Measurements from ENCODE around the gene CDH8.

Gene CDH8

DNA sequence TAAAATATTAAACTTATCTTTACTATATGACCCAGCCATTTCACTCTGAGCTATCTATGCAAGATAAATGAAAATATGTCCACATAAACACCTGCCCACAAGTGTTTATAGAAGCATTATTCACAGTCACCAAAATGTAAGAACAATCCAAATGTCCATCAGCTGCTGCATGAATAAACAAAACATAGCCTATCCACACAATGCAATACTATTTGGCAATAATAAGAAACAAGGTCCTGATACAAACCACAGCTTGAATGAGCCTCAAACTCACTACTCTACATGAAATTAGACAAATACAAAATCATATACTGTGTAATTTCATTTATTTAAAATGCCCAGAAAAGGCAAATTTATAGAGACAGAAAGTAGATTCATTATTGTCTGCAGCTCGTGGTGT is 355.1 kb downstream of the CDH8 start:
- Histone ChIP-seq H3K9ac (ENCODE audit: low read length in 5 of 5) (no peak overlapping the region), H3K9me3 (ENCODE audit: control insufficient read depth in 5 of 5, low read length in 5 of 5) (no peaks in the 10 kb centered on the region), H3K4me3 (ENCODE audit: low read depth in 1 of 5, low read length in 5 of 5) (no peak overlapping the region), H3K36me3 (ENCODE audit: control insufficient read depth in 5 of 5, insufficient read depth in 5 of 5, low read length in 5 of 5) (no peaks in the 10 kb centered on the region), H3K4me1 (ENCODE audit: control insufficient read depth in 5 of 5, insufficient read depth in 5 of 5, low read length in 5 of 5) (no peaks in the 10 kb centered on the region), H3K27me3 (ENCODE audit: control insufficient read depth in 5 of 5, insufficient read depth in 4 of 5, low read length in 5 of 5) (no peaks in the 10 kb centered on the region), H3K27ac (ENCODE audit: low read depth, low read length) (no peak overlapping the region)

DNA sequence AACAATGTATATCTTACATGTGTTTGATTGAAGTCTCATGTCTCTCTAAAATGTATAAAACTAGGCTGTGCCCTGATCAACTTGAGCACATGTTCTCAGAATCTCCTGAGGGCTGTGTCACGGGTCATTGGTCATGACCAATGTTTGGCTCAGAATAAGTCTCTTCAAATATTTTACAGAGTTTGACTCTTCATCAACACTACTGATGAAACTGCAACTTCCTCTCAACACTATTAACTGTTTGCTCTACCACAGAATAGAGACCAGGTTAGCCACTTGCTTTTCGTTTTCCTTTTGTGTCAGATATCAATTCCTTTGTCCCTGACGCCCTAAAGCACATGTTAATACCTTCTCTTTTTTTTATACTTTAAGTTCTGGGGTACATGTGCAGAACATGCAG is 358.1 kb downstream of the CDH8 start:
- no peaks in the 10 kb centered on the region for H3K4me1 ChIP-seq (ENCODE audit: control insufficient read depth in 5 of 5, insufficient read depth in 5 of 5, low read length in 5 of 5)

DNA sequence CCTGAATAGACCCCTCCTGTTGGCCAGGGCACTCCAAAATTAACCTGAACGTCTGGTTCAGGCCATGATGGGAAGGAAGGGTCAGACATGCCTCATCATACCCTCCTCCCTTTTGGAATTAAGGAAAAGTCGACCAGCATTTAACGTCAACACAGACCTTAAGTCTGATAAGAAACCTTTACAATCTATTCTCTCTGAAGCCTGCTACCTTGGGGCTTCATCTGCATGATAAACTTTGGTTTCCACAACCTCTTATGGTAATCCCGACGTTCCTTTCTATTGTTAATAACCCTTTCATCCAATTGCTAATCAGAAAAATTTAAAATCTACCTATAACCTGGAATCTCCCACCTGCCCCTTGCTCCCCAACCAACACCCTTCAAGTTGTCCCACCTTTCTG is 358.5 kb downstream of the CDH8 start:
- Histone ChIP-seq H3K4me3 (ENCODE audit: low read depth in 1 of 5, low read length in 5 of 5) (no peak overlapping the region), H3K27ac (ENCODE audit: low read depth, low read length) (no peak overlapping the region), H3K27me3 (ENCODE audit: control insufficient read depth in 5 of 5, insufficient read depth in 4 of 5, low read length in 5 of 5) (no peaks in the 10 kb centered on the region), H3K36me3 (ENCODE audit: control insufficient read depth in 5 of 5, insufficient read depth in 5 of 5, low read length in 5 of 5) (no peaks in the 10 kb centered on the region), H3K9ac (ENCODE audit: low read length in 5 of 5) (no peak overlapping the region), H3K9me3 (ENCODE audit: control insufficient read depth in 5 of 5, low read length in 5 of 5) (no peaks in the 10 kb centered on the region), H3K4me1 (ENCODE audit: control insufficient read depth in 5 of 5, insufficient read depth in 5 of 5, low read length in 5 of 5) (no peaks in the 10 kb centered on the region)

More for the DNA sequence above, 358.1 kb downstream of the CDH8 start:
- Histone ChIP-seq H3K9ac (ENCODE audit: low read length in 5 of 5) (no peak overlapping the region), H3K27ac (ENCODE audit: low read depth, low read length) (no peak overlapping the region), H3K27me3 (ENCODE audit: control insufficient read depth in 5 of 5, insufficient read depth in 4 of 5, low read length in 5 of 5) (no peaks in the 10 kb centered on the region), H3K9me3 (ENCODE audit: control insufficient read depth in 5 of 5, low read length in 5 of 5) (no peaks in the 10 kb centered on the region), H3K36me3 (ENCODE audit: control insufficient read depth in 5 of 5, insufficient read depth in 5 of 5, low read length in 5 of 5) (no peaks in the 10 kb centered on the region), H3K4me3 (ENCODE audit: low read depth in 1 of 5, low read length in 5 of 5) (no peak overlapping the region)

DNA sequence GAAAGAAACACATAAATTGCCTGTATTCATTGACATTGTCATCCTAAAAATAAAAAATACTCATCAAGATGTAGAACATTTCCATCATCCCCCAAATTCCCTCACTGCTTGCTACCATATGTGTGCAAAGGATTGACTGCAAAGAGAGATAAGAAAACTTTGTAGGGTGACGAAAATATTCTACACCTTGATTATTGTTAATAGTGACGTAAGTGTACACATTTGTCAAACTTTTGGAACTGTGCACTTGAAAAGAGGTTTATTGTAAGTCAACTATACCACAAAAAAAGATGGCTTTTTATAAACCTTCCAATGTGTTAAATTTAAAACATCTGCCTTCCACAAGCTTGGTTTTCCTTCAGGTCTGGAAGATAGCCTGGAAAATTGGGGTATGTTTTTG is 359.5 kb downstream of the CDH8 start:
- H3K27ac ChIP-seq (ENCODE audit: low read depth, low read length) = no peak overlapping the region
- no peaks in the 10 kb centered on the region for H3K27me3 ChIP-seq (ENCODE audit: control insufficient read depth in 5 of 5, insufficient read depth in 4 of 5, low read length in 5 of 5)

DNA sequence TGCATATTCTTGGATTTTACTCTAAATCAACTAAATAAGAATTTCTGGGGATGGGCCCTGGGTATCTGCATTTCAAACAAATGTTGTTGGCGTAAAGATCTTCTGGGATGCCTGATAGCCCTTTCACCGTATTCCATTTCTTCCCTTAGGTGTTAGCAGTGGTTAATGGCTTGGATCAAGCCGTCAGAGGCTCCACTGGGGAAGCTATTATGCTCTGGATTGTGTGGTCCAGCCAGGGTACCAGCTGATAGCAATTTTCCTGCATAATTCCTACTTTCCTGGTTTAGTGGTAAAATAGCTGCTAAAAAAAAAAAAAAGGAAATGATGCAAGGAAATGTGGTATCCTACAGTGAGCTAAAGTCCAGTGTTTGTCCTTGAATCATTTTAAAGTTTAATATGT is 365.1 kb downstream of the CDH8 start:
- Histone ChIP-seq H3K9me3 (ENCODE audit: control insufficient read depth in 5 of 5, low read length in 5 of 5) (peaks cover 0 to 5% (median 0%) of the 10 kb centered on the region in 5 donors), H3K27ac (ENCODE audit: low read depth, low read length) (no peak overlapping the region), H3K27me3 (ENCODE audit: control insufficient read depth in 5 of 5, insufficient read depth in 4 of 5, low read length in 5 of 5) (no peaks in the 10 kb centered on the region), H3K9ac (ENCODE audit: low read length in 5 of 5) (no peak overlapping the region), H3K36me3 (ENCODE audit: control insufficient read depth in 5 of 5, insufficient read depth in 5 of 5, low read length in 5 of 5) (no peaks in the 10 kb centered on the region), H3K4me1 (ENCODE audit: control insufficient read depth in 5 of 5, insufficient read depth in 5 of 5, low read length in 5 of 5) (no peaks in the 10 kb centered on the region), H3K4me3 (ENCODE audit: low read depth in 1 of 5, low read length in 5 of 5) (no peak overlapping the region)

More for the DNA sequence above, 359.5 kb downstream of the CDH8 start:
- no peaks in the 10 kb centered on the region for H3K4me1 ChIP-seq (ENCODE audit: control insufficient read depth in 5 of 5, insufficient read depth in 5 of 5, low read length in 5 of 5)
- H3K4me3 ChIP-seq (ENCODE audit: low read depth in 1 of 5, low read length in 5 of 5) = no peak overlapping the region
- no peaks in the 10 kb centered on the region for H3K36me3 ChIP-seq (ENCODE audit: control insufficient read depth in 5 of 5, insufficient read depth in 5 of 5, low read length in 5 of 5)
- H3K9ac ChIP-seq (ENCODE audit: low read length in 5 of 5) = no peak overlapping the region
- no peaks in the 10 kb centered on the region for H3K9me3 ChIP-seq (ENCODE audit: control insufficient read depth in 5 of 5, low read length in 5 of 5)

DNA sequence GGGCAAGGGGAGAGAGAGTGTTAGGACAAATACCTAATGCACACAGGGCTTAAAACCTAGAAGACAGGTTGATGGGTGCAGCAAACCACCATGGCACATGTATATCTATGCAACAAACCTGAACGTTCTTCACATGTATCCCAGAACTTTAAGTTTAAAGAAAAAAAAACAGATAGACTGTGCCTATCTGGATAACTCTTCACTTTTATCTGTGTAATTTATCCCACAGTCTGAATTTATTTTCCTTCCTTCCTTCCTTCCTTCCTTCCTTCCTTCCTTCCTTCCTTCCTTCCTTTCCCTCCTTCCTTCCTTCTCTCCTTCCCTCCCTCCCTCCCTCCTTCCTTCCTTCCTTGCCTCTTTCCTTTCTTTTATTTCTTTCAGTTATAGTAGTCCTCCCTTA is 370.7 kb downstream of the CDH8 start:
- no peaks in the 10 kb centered on the region for H3K36me3 ChIP-seq (ENCODE audit: control insufficient read depth in 5 of 5, insufficient read depth in 5 of 5, low read length in 5 of 5)
- H3K4me1 ChIP-seq (ENCODE audit: control insufficient read depth in 5 of 5, insufficient read depth in 5 of 5, low read length in 5 of 5) = no peaks in the 10 kb centered on the region
- H3K9me3 ChIP-seq (ENCODE audit: control insufficient read depth in 5 of 5, low read length in 5 of 5) = peaks cover 0 to 5% (median 0%) of the 10 kb centered on the region in 5 donors
- H3K27me3 ChIP-seq (ENCODE audit: control insufficient read depth in 5 of 5, insufficient read depth in 4 of 5, low read length in 5 of 5) = no peaks in the 10 kb centered on the region
- H3K27ac ChIP-seq (ENCODE audit: low read depth, low read length) = no peak overlapping the region
- no peak overlapping the region for H3K9ac ChIP-seq (ENCODE audit: low read length in 5 of 5)
- H3K4me3 ChIP-seq (ENCODE audit: low read depth in 1 of 5, low read length in 5 of 5) = no peak overlapping the region

DNA sequence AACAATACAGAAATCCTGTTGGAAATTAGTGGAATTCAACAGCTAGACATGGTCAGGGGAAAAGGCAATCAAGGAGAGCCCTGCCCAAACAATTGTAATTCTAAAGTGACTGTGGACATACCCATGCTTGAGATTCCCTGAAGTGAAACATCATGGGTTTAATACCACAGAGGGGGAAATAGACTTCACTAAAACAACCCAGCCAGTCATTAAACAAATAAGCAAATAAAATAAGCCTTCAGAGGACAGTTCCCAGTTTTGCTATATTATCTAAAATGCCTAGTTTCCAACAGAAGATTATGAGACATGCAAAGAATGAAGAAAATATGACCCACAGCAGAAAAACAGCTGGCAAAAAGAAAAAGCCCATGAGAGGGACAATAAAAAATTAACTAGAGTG is 376.3 kb downstream of the CDH8 start:
- H3K27me3 ChIP-seq (ENCODE audit: control insufficient read depth in 5 of 5, insufficient read depth in 4 of 5, low read length in 5 of 5) = no peaks in the 10 kb centered on the region
- H3K4me3 ChIP-seq (ENCODE audit: low read depth in 1 of 5, low read length in 5 of 5) = no peak overlapping the region
- no peak overlapping the region for H3K9ac ChIP-seq (ENCODE audit: low read length in 5 of 5)
- H3K27ac ChIP-seq (ENCODE audit: low read depth, low read length) = no peak overlapping the region
- peaks cover 0 to 5% (median 0%) of the 10 kb centered on the region in 5 donors for H3K9me3 ChIP-seq (ENCODE audit: control insufficient read depth in 5 of 5, low read length in 5 of 5)
- H3K4me1 ChIP-seq (ENCODE audit: control insufficient read depth in 5 of 5, insufficient read depth in 5 of 5, low read length in 5 of 5) = no peaks in the 10 kb centered on the region
- H3K36me3 ChIP-seq (ENCODE audit: control insufficient read depth in 5 of 5, insufficient read depth in 5 of 5, low read length in 5 of 5) = no peaks in the 10 kb centered on the region

DNA sequence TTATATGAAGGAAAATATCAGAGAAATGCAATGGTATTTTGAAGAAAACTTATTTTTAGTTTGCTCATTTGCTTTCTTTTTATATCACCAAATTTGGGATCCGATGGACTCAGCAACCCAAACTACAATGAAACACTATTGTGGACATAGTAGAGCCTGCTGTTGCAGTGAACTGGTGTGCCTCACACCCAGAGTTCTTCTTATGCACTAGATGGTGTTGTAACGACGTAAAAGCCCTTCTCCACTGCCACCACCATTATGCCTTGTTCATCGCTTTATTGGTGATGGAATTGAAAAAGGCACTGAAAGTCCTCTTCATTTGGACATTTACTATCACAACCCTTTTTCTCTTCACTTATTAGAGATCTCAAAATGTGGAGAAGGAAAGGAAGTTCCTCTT is 381.3 kb downstream of the CDH8 start:
- Histone ChIP-seq H3K27me3 (ENCODE audit: control insufficient read depth in 5 of 5, insufficient read depth in 4 of 5, low read length in 5 of 5) (no peaks in the 10 kb centered on the region), H3K4me1 (ENCODE audit: control insufficient read depth in 5 of 5, insufficient read depth in 5 of 5, low read length in 5 of 5) (no peaks in the 10 kb centered on the region), H3K9ac (ENCODE audit: low read length in 5 of 5) (no peak overlapping the region), H3K36me3 (ENCODE audit: control insufficient read depth in 5 of 5, insufficient read depth in 5 of 5, low read length in 5 of 5) (no peaks in the 10 kb centered on the region), H3K27ac (ENCODE audit: low read depth, low read length) (no peak overlapping the region), H3K4me3 (ENCODE audit: low read depth in 1 of 5, low read length in 5 of 5) (no peak overlapping the region), H3K9me3 (ENCODE audit: control insufficient read depth in 5 of 5, low read length in 5 of 5) (peaks cover 0 to 5% (median 0%) of the 10 kb centered on the region in 5 donors)

DNA sequence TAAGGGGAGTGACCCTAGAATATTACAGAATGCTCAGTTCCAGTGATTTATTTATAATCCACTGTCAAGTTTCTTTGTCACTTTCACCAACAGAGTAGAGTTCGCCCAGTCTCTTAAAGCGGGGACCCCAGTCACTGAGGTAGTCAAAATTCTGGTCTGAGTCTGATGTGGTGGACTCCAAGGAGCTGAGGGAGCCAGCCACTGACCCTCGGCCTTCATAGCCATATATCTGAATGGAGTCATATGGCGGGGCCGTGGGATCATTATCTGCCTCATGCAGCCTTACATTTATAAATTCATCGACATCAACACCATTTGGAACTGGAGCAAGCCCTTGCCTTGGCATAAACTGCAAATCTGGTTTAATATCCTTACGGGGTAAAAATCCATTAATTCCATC is 382.7 kb downstream of the CDH8 start:
- Histone ChIP-seq H3K4me1 (ENCODE audit: control insufficient read depth in 5 of 5, insufficient read depth in 5 of 5, low read length in 5 of 5) (no peaks in the 10 kb centered on the region), H3K9me3 (ENCODE audit: control insufficient read depth in 5 of 5, low read length in 5 of 5) (no peaks in the 10 kb centered on the region), H3K27me3 (ENCODE audit: control insufficient read depth in 5 of 5, insufficient read depth in 4 of 5, low read length in 5 of 5) (no peaks in the 10 kb centered on the region), H3K36me3 (ENCODE audit: control insufficient read depth in 5 of 5, insufficient read depth in 5 of 5, low read length in 5 of 5) (no peaks in the 10 kb centered on the region), H3K27ac (ENCODE audit: low read depth, low read length) (no peak overlapping the region), H3K4me3 (ENCODE audit: low read depth in 1 of 5, low read length in 5 of 5) (no peak overlapping the region), H3K9ac (ENCODE audit: low read length in 5 of 5) (no peak overlapping the region)

DNA sequence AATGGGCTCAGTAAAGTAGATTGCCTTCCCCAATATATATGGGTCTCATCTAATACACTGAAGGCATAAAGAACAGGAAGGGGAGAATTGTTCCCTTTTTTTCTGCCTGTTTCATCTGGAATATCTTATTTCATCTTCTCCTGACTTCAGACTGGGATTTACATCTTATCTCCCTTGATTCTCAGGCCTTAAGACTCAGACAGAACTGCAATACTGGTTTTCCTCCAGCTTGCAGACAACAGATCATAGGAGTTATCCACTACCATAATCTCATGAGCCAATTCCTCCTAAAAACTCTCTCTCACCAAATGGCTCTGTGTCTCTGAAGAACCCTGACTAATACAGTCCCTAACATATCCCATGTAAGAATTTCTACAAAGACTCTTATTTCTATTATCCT is 390.7 kb downstream of the CDH8 start:
- no peaks in the 10 kb centered on the region for H3K36me3 ChIP-seq (ENCODE audit: control insufficient read depth in 5 of 5, insufficient read depth in 5 of 5, low read length in 5 of 5)
- H3K4me3 ChIP-seq (ENCODE audit: low read depth in 1 of 5, low read length in 5 of 5) = no peak overlapping the region
- no peaks in the 10 kb centered on the region for H3K9me3 ChIP-seq (ENCODE audit: control insufficient read depth in 5 of 5, low read length in 5 of 5)
- no peak overlapping the region for H3K27ac ChIP-seq (ENCODE audit: low read depth, low read length)
- H3K27me3 ChIP-seq (ENCODE audit: control insufficient read depth in 5 of 5, insufficient read depth in 4 of 5, low read length in 5 of 5) = no peaks in the 10 kb centered on the region
- H3K9ac ChIP-seq (ENCODE audit: low read length in 5 of 5) = no peak overlapping the region
- no peaks in the 10 kb centered on the region for H3K4me1 ChIP-seq (ENCODE audit: control insufficient read depth in 5 of 5, insufficient read depth in 5 of 5, low read length in 5 of 5)

DNA sequence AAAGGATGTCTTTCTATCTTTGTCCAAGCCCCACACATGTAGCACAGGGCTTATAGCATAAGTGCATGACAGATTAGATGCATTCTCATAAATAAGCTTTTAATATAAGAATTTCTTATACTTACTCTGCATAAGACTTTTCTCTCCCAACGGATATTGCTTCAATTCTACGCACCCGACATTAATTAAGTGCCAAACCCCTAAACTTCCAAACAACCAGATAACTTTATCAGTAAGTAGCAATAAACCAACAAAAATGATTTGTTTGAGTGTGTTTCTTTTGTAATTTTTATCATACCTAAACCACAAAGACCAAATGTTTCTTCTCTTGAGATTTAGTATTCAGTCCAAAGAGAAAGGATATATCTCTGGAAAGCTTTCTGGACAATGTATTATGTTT is 391.5 kb downstream of the CDH8 start:
- H3K9me3 ChIP-seq (ENCODE audit: control insufficient read depth in 5 of 5, low read length in 5 of 5) = no peaks in the 10 kb centered on the region
- H3K27me3 ChIP-seq (ENCODE audit: control insufficient read depth in 5 of 5, insufficient read depth in 4 of 5, low read length in 5 of 5) = no peaks in the 10 kb centered on the region
- no peak overlapping the region for H3K4me3 ChIP-seq (ENCODE audit: low read depth in 1 of 5, low read length in 5 of 5)
- H3K4me1 ChIP-seq (ENCODE audit: control insufficient read depth in 5 of 5, insufficient read depth in 5 of 5, low read length in 5 of 5) = no peaks in the 10 kb centered on the region
- H3K9ac ChIP-seq (ENCODE audit: low read length in 5 of 5) = no peak overlapping the region
- no peaks in the 10 kb centered on the region for H3K36me3 ChIP-seq (ENCODE audit: control insufficient read depth in 5 of 5, insufficient read depth in 5 of 5, low read length in 5 of 5)
- no peak overlapping the region for H3K27ac ChIP-seq (ENCODE audit: low read depth, low read length)
